HG03442 (cell line): ENCODE measurements around the gene SEC14L2.

Experiments used
- ATAC-seq: cut with Tn5 transposase; IDR thresholded peaks from one replicate; pipeline ENCODE4 v1.9.1; 2021; ENCODE audit warnings: mild to moderate bottlenecking, moderate library complexity; ENCODE audit not compliant: unreplicated experiment

The SEC14L2 gene

DNA sequence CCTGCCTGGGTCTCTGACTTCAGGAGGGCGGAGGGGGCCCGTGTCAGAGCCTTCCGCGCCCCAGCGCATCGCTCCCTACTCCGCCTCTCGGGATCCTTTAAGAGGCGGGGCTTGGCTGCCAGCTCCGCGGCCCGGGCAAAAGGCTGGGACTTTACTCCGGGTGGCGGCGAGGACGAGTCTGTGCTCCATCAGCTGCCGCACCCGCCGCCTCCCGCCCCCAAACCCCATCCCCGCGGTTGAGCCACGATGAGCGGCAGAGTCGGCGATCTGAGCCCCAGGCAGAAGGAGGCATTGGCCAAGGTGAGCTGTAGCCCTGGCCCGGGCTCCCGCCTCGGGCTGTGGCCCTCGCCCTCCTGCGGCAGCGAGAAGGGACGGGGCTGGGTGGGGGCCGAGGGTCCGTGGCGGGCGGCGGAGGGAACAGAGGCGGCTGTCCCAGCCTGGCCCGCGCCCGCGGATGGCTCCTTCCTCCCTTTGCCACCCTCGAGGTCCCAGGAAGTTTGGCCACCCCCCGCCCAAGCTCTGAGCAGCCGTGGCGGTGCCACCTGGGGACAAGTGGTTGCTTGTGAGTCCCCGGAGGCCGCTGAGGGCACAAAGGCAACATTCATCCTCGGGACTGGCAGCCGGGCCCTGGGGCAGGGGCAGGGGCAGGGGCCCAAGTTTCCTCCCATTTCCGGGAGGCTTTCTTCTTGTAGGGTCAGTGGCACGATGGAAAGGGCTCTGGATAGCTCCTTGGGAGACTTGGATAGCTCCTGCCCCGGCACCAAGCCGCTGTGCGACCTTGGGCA, at the start of gene SEC14L2:
Gene SEC14L2, plus strand, starts transcription at position 148 of the 785 bp plus-strand sequence. Its CDS starts 99 bp downstream, at position 247.
- no peak for ATAC-seq

DNA sequence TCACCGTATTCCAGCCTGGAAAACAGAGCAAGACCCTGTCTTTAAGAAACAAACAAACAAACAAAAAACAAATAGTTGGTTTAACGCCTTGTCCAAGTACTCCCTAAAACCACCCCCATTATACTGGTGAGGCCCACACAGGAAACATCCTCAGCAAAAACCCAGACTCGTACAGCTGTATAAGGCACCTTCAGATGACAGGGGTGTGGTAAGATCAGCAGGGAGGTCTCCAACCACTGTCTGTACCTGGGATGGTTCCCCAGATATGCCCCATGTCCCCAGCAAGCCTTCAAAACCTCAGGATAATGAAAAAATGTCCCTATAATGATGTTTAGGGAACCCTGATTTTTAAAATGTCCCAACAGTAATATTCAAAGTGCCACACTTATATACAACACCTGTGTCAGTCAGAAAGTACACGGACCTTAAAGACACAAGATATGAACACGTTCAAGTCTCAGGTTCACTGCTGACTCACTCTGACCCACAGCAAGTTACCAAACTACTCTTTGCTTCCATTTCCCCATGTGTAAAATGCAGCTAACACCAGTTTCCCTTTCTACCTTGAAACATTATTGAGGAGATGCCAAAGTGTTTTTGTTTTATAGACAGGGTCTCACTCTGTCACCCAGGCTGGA, 49.4 kb upstream of the SEC14L2 start:
- ATAC-seq: no peak

DNA sequence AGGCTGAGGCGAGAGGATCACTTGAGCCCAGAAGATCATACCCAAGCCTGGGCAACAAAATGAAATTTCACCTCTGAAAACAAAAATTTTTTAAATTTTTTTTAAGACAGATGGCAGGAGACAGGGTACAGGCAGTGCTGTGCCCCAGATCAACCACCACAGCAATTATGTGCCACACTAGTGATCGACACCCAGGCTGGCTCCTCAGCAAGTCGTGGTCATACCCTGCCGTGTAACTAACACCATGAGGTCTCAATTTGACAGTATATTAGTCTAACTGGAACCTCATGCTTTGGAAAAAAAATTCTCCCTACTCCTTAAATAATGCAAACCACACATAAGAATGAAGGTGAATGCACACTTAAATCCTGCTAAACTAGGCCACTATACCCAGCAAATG, 48.4 kb upstream of the SEC14L2 start:
- ATAC-seq: no peak

DNA sequence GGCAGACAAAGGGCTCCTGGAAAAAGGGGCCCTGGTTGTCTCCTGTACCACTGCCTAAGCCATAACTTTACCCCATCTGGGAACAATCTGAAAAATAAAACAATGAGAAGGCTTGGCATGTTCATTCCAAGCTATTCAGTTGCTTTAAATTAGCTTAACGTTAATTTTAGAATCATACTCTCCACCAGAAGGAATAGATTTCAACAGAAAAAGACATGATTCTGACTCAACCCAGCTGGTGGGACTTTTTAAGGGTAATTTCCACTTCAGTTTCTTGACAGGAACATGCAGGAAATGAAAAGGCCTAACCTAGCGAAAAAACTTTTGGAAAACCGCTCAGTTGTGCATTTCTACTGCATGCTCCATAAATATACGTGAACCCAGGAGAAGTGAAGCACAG, 48.0 kb upstream of the SEC14L2 start:
- ATAC-seq: no peak

DNA sequence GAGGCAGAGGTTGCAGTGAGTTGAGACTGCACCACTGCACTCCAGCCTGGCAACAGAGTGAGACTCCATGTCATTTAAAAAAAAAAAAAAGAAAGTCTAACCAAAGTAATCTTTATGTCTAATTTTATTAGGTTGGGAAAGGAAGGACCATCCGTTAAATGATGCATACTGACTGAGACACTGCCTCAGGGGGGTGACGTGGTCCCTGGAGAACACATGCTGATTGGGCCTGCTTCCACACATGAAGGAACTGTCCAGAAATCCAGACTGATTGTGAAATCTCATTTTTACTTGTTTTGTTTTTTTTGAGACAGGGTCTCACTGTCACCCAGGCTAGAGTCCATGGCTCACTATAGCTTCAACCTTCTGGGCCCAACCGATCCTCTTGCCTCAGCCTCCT, 45.6 kb upstream of the SEC14L2 start:
- no peak for ATAC-seq

DNA sequence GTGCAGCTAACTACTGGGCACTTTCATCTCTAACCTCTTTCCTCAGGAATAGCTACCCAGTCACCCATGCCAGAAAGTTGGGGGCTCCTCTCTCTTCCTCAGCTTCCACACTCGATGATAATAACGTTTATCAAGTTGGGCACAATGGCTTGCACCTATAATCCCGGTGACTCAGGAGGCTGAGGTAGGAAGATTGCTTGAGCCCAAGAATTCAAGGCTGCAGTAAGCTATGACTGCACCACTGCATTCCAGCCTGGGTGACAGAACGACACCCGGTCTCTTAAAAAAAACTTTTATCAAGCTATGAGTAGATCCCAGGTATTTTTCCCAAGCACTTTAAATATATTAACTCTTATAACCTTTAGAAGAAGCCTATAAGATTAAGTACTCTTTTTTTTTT, 42.2 kb upstream of the SEC14L2 start:
- no peak for ATAC-seq

DNA sequence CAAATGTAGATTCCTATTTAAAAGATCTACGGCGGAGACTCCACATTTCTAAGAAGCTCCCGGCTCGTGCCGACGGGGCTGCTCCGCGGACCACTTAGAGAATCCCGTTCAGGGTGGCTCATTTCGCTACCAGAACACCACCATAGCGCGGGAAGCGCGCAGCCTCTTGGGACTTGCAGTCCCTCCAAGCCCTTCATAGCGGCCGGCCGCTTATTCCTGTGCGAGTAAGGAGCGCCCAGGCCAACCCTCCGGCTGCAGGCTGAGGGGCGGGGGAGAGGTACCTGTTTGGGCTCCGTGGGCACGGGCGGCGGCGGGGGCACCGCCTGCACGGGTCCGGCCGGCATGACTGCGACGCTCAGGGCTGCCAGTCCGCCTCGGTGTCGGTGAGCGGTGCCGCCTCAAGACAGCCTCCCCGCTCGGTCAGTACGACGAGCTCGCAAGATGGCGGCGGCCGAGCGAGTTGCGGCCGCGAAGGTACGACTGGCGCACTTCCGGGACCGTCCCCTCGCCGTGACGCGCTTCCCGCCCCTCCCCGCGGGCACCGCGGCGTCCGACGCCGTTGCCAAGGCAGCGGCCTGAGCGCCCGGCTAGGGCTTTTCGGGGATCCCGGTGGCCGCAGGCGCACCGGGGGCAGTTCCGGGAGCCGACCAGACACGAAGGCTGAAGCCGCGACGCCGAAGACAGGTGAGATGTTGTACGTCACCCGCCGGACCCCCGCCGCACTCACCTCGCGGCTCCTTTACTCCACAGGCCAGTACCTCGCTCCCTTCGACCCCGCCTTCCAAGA, 40.2 kb upstream of the SEC14L2 start, which contains the start of the genes CCDC157 and SF3A1:
Gene CCDC157, plus strand, starts transcription at position 559 of the 787 bp plus-strand sequence. CDS start 8,994 bp downstream, outside the sequence.
Gene SF3A1, minus strand, starts transcription at position 446 of the 787 bp plus-strand sequence. Its CDS starts 102 bp downstream, at position 344.
- peak; percentile 88 for ATAC-seq

DNA sequence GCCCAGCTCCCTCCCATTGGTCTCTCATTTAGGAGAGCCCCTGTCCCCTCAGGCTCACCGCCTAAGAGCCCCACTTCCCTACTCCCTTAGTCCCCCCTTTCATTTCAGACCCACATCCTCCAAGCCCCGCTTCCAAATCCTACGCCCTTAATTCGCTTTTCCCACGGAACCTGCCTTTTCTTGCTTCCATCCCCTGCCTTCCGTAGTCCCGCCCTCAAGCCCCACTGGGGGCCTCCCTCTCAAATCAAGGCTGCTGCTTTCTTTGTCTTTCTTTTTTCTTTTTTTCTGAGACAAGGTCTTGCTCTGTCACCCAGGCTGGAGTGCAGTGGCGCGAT, 39.6 kb upstream of the SEC14L2 start:
- ATAC-seq: no peak

DNA sequence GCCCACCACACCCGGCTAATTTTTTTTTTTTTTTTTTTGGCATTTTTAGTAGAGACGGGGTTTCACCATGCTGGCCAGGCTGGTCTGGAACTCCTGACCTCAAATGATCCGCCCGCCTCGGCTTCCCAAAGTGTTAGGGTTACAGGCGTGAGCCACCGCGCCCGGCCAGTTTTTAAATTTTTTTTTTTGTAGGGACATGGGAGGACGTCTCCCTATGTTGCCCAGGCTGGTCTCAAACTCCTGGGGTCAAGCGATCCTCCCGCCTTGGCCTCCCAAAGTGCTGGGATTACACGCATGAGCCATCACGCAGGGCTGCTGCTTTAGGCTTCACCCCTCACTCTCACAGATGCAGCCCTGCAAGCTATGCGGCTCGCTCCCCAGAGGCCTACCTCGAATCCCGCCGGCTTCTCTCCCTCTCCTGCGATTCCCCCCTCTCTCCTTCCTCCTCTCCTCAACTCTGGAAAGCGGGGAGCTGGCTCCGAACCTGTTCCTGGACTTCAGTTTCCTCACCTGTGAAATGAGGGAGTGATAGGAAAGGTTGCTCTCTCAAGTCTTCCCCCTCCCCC, 39.1 kb upstream of the SEC14L2 start:
- no peak for ATAC-seq

DNA sequence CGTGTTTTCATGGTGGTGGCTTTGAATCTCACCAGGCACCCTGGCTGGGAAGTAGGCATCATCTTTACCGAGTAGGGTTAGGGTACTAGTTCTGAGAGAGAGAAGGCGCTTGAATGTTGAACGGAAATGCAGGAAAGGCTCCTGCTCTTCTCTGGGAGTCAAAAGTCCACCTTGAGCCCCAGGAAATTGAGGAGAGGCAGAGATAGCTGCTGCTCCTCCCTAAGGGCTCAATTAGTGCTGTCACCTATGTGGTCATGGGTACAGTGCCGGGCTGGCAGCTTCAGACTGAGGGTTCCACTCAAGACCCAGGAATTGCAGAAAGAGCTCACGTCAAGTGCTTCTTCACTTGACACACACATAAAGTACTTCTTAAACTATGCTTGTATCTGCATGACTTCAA, 38.3 kb upstream of the SEC14L2 start:
- ATAC-seq: no peak

DNA sequence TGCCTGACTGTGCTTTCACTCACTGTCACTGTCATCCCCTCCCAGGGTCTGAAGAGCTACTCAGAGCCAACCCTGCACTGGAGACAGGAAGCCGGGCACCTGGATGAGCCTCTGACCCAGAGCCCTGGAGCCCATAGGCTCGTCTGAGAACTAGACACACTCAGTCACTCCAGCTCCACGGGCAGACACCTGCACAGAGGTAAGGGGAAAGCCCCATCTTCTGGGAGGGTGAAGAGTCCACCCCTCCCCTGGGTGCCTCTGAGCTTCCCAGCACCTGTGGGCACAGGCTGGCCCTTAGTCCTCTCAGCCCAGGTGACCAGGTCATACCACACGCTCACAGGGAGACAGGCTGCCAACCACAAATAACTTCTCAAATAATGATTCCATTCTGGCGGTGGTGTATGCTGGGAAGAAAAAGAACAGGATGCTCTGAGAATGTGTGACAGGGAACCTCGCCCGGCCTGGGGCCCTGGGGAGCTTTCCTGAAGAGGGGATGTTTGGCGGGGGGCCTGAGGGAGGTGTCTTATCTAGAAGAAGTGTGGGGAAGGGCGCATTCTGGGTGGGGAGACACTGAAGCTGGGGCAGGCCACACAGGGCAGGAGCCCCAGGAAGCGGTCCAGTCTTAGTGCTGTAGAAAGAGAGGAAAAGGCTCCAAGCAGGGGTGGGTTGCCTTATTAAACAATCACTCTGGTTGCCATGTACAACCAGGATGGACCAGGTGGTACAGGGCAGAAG, 34.7 kb upstream of the SEC14L2 start:
- no peak for ATAC-seq

DNA sequence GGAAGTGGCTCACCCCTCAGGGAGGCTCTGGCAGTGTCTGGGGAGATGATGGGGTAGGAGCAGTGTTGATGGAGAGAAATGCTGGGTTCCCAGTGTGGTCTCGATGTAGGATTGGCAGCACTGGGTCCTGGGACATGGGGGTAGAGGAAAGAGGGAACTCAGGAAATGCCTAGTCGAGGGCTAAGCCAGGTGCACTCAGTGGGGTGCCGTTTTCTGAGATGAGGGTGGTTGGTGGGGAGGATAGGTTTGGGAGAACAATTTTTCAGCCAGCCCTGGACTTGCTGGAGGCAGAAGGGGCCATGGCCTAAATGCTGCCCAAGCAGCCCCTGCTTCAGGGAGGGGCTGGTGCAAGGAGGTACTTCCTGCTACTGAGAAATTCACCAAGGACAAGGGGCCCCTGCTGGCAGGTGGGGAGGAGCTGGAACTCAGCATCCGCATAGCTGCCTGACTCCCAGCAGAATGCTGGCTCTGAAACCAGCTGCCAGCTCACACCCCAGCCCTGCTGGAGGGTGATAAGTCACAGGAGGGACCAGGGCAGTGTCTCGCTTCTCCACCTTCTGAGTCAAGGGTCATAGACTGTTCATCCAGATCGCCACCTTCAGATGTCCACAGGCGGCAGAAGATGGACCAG, 34.1 kb upstream of the SEC14L2 start:
- no peak for ATAC-seq

DNA sequence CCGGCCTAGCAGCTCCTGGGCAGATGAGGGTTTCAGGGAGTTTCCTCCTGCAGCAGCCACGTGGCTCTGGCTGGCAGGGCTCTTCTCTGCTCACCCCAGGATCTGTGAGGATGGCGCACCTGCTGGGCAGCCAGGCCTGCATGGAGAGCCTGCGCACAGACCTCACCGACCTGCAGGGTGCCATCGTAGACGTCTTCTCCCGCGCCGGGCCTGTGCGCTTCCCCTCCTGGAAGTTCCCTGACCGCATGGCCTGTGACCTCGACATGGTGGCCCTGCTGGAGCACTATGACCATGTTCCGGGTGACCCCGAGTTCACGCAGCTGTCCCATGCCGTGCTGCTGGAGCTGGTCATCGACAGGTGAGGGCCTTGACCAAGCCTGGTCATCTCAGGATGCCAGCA, 30.9 kb upstream of the SEC14L2 start:
- ATAC-seq: no peak

DNA sequence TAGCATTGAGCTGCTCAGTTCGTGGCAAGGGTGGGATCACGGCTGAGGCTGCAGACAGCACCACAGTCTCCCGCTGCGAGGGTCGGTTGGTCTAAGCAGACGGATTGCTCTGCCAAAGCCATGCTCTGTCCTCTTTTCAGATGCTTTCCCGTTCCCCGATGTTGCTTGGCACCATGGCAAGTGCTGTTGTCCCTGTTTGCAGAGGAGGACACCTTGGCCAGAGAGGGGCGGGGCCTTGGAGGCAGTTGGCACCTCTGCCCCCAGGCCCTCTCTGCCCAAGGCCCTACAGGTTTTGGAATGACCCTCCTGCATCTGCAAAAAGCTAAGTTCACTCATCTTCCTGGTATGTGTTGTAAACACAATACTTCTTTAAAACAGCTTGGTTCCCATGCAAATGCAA, 28.4 kb upstream of the SEC14L2 start:
- ATAC-seq: no peak

DNA sequence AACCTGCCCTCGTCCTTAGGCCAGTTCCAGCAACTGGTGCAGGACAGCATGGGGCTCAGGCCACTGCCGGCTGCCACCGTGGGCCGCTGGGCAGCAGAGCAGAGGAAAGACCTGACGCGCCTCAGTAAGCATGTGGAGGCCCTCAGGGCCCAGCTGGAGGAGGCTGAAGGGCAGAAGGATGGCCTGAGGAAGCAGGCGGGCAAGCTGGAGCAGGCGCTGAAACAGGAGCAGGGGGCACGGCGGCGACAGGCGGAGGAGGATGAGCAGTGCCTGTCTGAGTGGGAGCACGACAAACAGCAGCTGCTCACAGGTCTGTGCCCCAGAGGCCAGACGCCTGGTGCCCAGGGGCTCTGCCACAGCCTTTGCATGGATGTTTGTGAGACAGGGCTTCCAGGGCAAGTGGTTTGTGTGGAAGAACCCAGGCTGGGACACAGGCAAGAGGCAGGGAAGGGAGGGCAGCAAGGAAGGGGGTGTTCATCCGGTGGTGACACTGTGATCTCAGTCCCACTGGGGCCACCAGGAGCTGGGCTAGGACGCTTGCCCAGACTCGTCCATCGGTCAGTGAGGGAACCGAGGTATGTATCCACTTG, 26.1 kb upstream of the SEC14L2 start:
- ATAC-seq: no peak

DNA sequence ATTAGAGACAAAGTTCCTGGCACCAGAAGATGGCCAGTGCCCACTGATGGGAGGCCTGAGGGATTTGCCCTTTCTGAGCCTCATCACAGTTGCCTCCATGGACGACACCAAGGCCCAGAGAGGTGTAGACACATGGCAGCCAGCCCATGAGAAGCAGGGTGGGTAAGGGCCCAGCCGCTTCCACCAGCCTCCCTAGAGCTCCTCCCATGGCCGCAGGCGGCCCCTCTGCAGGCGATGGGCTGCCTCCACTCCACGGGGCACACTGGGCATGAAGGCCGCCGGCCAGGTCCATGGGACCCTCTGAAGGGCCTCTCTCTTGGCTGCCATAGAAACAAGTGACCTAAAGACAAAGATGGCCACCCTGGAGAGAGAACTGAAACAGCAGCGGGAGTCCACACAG, 25.5 kb upstream of the SEC14L2 start:
- no peak for ATAC-seq

DNA sequence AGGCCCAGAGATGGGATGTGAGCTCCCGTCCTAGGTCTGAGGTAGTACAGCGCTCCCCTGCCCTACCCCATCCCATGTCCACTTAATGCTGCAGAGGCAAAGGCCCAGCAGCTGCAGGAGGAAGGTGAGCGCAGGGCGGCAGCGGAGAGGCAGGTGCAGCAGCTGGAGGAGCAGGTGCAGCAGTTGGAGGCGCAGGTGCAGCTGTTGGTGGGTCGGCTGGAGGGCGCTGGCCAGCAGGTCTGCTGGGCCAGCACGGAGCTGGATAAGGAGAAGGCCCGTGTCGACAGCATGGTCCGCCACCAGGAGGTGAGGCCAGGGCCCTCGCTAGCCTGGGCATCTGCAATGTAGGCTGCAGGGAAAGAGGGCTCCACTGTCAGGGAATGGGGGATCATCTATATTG, 24.8 kb upstream of the SEC14L2 start:
- ATAC-seq: no peak

DNA sequence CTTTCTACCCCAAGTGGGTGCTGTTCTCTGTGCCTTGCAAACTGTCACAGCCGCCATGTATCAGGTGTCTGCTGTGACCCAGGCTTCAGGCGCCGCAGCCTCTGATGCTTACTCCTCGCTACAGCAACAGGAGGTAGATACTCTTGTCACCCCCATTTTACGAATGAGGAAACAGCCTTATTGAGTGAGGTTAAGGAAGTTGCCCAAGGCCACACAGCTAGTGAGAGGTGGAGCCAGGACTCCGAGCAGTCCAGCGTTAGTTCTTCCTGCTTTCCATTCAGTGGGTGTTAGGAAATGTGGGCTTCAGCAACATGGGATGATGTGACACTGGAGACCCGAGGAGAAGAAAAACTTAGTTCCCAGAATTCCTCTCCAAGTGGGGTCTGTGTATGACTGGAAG, 23.9 kb upstream of the SEC14L2 start:
- no peak for ATAC-seq

DNA sequence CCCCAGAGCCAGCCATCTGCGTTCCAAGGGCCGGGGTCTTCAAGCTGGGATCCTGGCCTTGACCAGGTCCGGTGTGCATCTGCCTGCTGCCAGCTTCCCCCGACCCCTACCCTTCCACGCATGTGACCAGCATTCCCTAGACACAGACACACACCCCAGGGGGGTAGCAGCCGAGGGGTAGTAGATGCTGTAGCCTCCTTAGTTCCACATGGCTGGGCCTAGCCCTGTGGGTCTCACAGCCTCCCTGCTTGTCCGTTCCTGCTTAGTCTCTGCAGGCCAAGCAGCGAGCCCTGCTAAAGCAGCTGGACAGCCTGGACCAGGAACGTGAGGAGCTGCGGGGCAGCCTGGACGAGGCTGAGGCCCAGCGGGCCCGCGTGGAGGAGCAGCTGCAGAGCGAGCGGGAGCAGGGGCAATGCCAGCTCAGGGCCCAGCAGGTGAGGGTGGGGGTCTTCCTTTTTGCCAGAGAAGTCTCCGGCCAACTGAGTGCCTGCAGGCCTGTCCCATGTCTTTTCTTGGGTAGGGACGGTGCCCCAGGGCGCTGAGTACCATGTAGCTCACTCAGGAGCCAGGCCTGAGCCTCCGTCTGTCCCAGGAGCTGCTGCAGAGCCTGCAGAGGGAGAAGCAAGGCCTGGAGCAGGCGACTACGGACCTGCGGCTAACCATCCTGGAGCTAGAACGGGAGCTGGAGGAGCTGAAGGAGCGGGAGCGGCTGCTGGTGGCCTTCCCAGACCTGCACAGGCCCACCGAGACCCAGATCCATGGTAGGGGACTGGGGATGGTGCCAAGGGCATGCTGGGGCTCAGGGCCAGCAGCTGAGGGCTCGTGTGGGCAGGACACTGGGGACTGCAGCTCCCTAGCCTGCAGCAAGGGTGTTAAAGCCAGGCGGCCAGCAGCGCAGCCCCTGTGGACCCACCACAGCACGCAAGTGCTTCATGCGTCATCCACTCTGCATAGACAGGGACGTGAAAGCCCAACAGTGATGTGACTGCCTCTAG, 23.2 kb upstream of the SEC14L2 start:
- no peak for ATAC-seq
